HepG2 (cell line): ENCODE results near the gene WDR59. TPM values are rescaled to one million over a fixed set of nuclear protein-coding genes. Genes with fewer than 3 reads are reported as not detected.

ENCODE experiments used
- CHCHD3 ChIP-seq: sonication (generic); formaldehyde crosslinking; IDR thresholded peaks from 2 replicates; pipeline ENCODE4 v1.8.0; 2022; ENCODE audit warnings: mild to moderate bottlenecking, missing genetic modification reagents, moderate library complexity
- DNMT3B ChIP-seq: conservative IDR thresholded peaks from 2 replicates; pipeline ENCODE4 v1.6.1; 2016; ENCODE audit warnings: missing biosample characterization, control low read depth
- FOXK2 ChIP-seq: fragments of 450-650 bp; IDR thresholded peaks from 2 replicates; pipeline ENCODE4 v1.6.1; 2016
- HDAC1 ChIP-seq: sonication (generic); formaldehyde crosslinking; IDR thresholded peaks from 2 replicates; pipeline ENCODE4 v1.5.1; 2020; ENCODE audit warnings: mild to moderate bottlenecking, missing genetic modification reagents
- IRX3 ChIP-seq: sonication (generic); formaldehyde crosslinking; IDR thresholded peaks from 2 replicates; pipeline ENCODE4 v1.8.1; 2023; ENCODE audit warnings: mild to moderate bottlenecking, low read depth, missing genetic modification reagents, borderline replicate concordance
- KDM3A ChIP-seq: IDR thresholded peaks from 2 replicates; pipeline ENCODE4 v1.6.1; 2018; ENCODE audit warnings: low read depth, missing compliant biosample characterization
- MAFF ChIP-seq: IDR thresholded peaks from 2 replicates; pipeline ENCODE4 v1.6.1; 2011; ENCODE audit warnings: low read depth, low read length, improper control_type of control experiment
- NCOR1 ChIP-seq: fragments of 200-600 bp; sonication (generic); IDR thresholded peaks from 2 replicates; pipeline ENCODE4 v1.7.0; 2017; ENCODE audit warnings: antibody characterized with exemption, low read length, borderline replicate concordance
- NKX3-1 ChIP-seq: sonication (generic); formaldehyde crosslinking; IDR thresholded peaks from 2 replicates; pipeline ENCODE4 v1.5.0; 2020; ENCODE audit warnings: missing genetic modification reagents
- NR3C1 ChIP-seq: sonication (generic); formaldehyde crosslinking; IDR thresholded peaks from 2 replicates; pipeline ENCODE4 v1.4.0; 2020; ENCODE audit warnings: missing genetic modification reagents
- PAWR ChIP-seq: sonication (generic); formaldehyde crosslinking; IDR thresholded peaks from 2 replicates; pipeline ENCODE4 v1.4.0; 2020; ENCODE audit warnings: missing genetic modification reagents, mild to moderate bottlenecking, borderline replicate concordance
- RBAK ChIP-seq: sonication (generic); formaldehyde crosslinking; IDR thresholded peaks from 2 replicates; pipeline ENCODE4 v1.5.1; 2020; ENCODE audit warnings: mild to moderate bottlenecking, missing genetic modification reagents
- SIN3B ChIP-seq: fragments of 150-350 bp; IDR thresholded peaks from 2 replicates; pipeline ENCODE4 v1.6.1; 2014; ENCODE audit warnings: low read length
- ZFYVE20 ChIP-seq: sonication (generic); formaldehyde crosslinking; IDR thresholded peaks from 2 replicates; pipeline ENCODE4 v1.8.0; 2023; ENCODE audit warnings: low read depth, mild to moderate bottlenecking, moderate library complexity, missing genetic modification reagents, borderline replicate concordance
- ZKSCAN5 ChIP-seq: sonication (generic); formaldehyde crosslinking; IDR thresholded peaks from 2 replicates; pipeline ENCODE4 v1.5.1; 2020; ENCODE audit warnings: mild to moderate bottlenecking, missing genetic modification reagents
- ZMYM4 ChIP-seq: sonication (generic); formaldehyde crosslinking; IDR thresholded peaks from 2 replicates; pipeline ENCODE4 v1.8.1; 2023; ENCODE audit warnings: mild to moderate bottlenecking, missing genetic modification reagents
- ZNF263 ChIP-seq: sonication (generic); formaldehyde crosslinking; IDR thresholded peaks from 2 replicates; pipeline ENCODE4 v1.4.0; 2020; ENCODE audit warnings: missing genetic modification reagents
- ZNF772 ChIP-seq: sonication (generic); formaldehyde crosslinking; IDR thresholded peaks from 2 replicates; pipeline ENCODE4 v1.5.0; 2020; ENCODE audit warnings: mild to moderate bottlenecking, missing genetic modification reagents
- ZNF879 ChIP-seq: sonication (generic); formaldehyde crosslinking; IDR thresholded peaks from 2 replicates; pipeline ENCODE4 v1.8.1; 2023; ENCODE audit warnings: missing genetic modification reagents
- polyA plus RNA-seq, 8 experiments: library from polyadenylated mRNA; depleted of rRNA in 3 of 8; stranded (reverse) in 7 of 8; unstranded in 1 of 8; fragments of >200 nt; fragmentation: Illumina TruSeq in 4 of 8; extraction: Trizol in 4 of 8; gene quantifications; 2 replicates each; pipeline versions ENCODE4 v1.2.1 to v1.2.3, GENCODE V29; 2011 to 2016; ENCODE audit warnings: low read depth in 4 of 8, missing spikeins in 1 of 8, mixed read lengths in 1 of 8; ENCODE audit not compliant: insufficient read depth in 1 of 8
- total RNA-seq, 5 experiments: library from RNA; depleted of rRNA; stranded (reverse); fragments of >200 nt; fragmentation: Illumina TruSeq; extraction: Trizol; gene quantifications; 2 replicates each; pipeline ENCODE4 v1.2.3, GENCODE V29; 2016; ENCODE audit warnings: low read depth in 1 of 5
- TF ChIP-seq, protein P1 (sequence below): sonication (generic); formaldehyde crosslinking; conservative IDR thresholded peaks from 2 replicates; pipeline ENCODE4 v1.4.0; 2020; ENCODE audit warnings: missing genetic modification reagents
- TF ChIP-seq, protein P2 (sequence below): sonication (generic); formaldehyde crosslinking; IDR thresholded peaks from 2 replicates; pipeline ENCODE4 v1.5.0; 2020; ENCODE audit warnings: mild to moderate bottlenecking, missing genetic modification reagents
- TF ChIP-seq, protein P3 (sequence below): sonication (generic); formaldehyde crosslinking; conservative IDR thresholded peaks from 2 replicates; pipeline ENCODE4 v1.4.0; 2020; ENCODE audit warnings: mild to moderate bottlenecking, missing genetic modification reagents, moderate library complexity
- TF ChIP-seq, protein P4 (sequence below): IDR thresholded peaks from 2 replicates; pipeline ENCODE4 v1.6.1; 2018; ENCODE audit warnings: missing genetic modification reagents

WDR59 gene
- total and polyA plus RNA-seq, 2 of the 13 experiments (the other 11 are each of a cell fraction or from before 2014, with no cell fraction given), result 65.2 to 306 TPM

DNA sequence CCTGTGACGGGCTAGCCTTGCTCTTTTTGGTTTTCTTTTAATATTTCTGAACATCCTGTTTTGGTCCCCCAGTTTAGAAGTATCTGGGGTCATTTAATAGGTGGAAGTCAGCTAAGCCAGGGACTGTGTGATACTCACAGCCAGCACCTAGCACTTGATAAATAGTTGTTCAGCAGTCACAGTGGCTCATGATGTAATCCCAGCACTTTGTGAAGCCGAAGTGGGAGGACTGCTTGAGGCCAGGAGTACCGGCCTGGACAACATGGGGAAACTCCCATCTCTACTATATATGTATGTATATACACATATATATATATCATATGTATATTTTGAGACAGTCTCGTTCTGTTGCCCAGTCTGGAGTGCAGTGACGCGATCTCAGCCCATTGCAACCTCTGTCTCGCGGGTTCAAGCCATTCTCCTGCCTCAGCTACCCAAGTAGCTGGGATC is 12.1 kb upstream of the WDR59 start (continued):
- TF ChIP-seq HDAC1 (CRISPR knock-in tag), result no peak; the same call in 1 of the 2 replicates
- TF ChIP-seq DNMT3B, result no peak
- TF ChIP-seq, protein P1, sequence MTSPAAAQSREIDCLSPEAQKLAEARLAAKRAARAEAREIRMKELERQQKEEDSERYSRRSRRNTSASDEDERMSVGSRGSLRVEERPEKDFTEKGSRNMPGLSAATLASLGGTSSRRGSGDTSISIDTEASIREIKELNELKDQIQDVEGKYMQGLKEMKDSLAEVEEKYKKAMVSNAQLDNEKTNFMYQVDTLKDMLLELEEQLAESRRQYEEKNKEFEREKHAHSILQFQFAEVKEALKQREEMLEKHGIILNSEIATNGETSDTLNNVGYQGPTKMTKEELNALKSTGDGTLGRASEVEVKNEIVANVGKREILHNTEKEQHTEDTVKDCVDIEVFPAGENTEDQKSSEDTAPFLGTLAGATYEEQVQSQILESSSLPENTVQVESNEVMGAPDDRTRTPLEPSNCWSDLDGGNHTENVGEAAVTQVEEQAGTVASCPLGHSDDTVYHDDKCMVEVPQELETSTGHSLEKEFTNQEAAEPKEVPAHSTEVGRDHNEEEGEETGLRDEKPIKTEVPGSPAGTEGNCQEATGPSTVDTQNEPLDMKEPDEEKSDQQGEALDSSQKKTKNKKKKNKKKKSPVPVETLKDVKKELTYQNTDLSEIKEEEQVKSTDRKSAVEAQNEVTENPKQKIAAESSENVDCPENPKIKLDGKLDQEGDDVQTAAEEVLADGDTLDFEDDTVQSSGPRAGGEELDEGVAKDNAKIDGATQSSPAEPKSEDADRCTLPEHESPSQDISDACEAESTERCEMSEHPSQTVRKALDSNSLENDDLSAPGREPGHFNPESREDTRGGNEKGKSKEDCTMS, result no peak
- no peak for TF ChIP-seq NCOR1
- peak; percentile 30; the same call in 1 of the 2 replicates for TF ChIP-seq NKX3-1 (CRISPR knock-in tag)
- TF ChIP-seq ZKSCAN5 (CRISPR knock-in tag), result 0 out of 2 replicates have a peak, but pooled peaks have one; percentile 45
- no peak for TF ChIP-seq NR3C1
- peak; percentile 38; the same call in 1 of the 2 replicates for TF ChIP-seq ZMYM4 (CRISPR knock-in tag)
- no peak for TF ChIP-seq RBAK (CRISPR knock-in tag)
- TF ChIP-seq, protein P2, sequence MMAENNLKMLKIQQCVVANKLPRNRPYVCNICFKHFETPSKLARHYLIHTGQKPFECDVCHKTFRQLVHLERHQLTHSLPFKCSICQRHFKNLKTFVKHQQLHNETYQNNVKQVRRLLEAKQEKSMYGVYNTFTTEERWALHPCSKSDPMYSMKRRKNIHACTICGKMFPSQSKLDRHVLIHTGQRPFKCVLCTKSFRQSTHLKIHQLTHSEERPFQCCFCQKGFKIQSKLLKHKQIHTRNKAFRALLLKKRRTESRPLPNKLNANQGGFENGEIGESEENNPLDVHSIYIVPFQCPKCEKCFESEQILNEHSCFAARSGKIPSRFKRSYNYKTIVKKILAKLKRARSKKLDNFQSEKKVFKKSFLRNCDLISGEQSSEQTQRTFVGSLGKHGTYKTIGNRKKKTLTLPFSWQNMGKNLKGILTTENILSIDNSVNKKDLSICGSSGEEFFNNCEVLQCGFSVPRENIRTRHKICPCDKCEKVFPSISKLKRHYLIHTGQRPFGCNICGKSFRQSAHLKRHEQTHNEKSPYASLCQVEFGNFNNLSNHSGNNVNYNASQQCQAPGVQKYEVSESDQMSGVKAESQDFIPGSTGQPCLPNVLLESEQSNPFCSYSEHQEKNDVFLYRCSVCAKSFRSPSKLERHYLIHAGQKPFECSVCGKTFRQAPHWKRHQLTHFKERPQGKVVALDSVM (CRISPR knock-in tag), result 0 out of 2 replicates have a peak, but pooled peaks have one; percentile 19
- TF ChIP-seq ZNF772 (CRISPR knock-in tag), result no peak
- TF ChIP-seq MAFF, result no peak
- no peak for TF ChIP-seq IRX3 (CRISPR knock-in tag)
- TF ChIP-seq SIN3B, result no peak
- TF ChIP-seq ZNF263 (CRISPR knock-in tag), result peak; percentile 99
- no peak for TF ChIP-seq FOXK2
- TF ChIP-seq PAWR (CRISPR knock-in tag), result no peak
- TF ChIP-seq, protein P3, sequence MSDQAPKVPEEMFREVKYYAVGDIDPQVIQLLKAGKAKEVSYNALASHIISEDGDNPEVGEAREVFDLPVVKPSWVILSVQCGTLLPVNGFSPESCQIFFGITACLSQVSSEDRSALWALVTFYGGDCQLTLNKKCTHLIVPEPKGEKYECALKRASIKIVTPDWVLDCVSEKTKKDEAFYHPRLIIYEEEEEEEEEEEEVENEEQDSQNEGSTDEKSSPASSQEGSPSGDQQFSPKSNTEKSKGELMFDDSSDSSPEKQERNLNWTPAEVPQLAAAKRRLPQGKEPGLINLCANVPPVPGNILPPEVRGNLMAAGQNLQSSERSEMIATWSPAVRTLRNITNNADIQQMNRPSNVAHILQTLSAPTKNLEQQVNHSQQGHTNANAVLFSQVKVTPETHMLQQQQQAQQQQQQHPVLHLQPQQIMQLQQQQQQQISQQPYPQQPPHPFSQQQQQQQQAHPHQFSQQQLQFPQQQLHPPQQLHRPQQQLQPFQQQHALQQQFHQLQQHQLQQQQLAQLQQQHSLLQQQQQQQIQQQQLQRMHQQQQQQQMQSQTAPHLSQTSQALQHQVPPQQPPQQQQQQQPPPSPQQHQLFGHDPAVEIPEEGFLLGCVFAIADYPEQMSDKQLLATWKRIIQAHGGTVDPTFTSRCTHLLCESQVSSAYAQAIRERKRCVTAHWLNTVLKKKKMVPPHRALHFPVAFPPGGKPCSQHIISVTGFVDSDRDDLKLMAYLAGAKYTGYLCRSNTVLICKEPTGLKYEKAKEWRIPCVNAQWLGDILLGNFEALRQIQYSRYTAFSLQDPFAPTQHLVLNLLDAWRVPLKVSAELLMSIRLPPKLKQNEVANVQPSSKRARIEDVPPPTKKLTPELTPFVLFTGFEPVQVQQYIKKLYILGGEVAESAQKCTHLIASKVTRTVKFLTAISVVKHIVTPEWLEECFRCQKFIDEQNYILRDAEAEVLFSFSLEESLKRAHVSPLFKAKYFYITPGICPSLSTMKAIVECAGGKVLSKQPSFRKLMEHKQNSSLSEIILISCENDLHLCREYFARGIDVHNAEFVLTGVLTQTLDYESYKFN (CRISPR knock-in tag), result peak; percentile 72
- no peak for TF ChIP-seq ZNF879 (CRISPR knock-in tag)
- TF ChIP-seq KDM3A (CRISPR knock-in tag), result 0 out of 2 replicates have a peak, but pooled peaks have one; percentile 25
- TF ChIP-seq CHCHD3 (CRISPR knock-in tag), result no peak
- TF ChIP-seq, protein P4, sequence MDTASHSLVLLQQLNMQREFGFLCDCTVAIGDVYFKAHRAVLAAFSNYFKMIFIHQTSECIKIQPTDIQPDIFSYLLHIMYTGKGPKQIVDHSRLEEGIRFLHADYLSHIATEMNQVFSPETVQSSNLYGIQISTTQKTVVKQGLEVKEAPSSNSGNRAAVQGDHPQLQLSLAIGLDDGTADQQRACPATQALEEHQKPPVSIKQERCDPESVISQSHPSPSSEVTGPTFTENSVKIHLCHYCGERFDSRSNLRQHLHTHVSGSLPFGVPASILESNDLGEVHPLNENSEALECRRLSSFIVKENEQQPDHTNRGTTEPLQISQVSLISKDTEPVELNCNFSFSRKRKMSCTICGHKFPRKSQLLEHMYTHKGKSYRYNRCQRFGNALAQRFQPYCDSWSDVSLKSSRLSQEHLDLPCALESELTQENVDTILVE (CRISPR knock-in tag), result 0 out of 2 replicates have a peak, but pooled peaks have one; percentile 9
- TF ChIP-seq ZFYVE20 (CRISPR knock-in tag), result no peak
